ENCODE results near the gene DNAH14.

DNAH14 gene

DNA sequence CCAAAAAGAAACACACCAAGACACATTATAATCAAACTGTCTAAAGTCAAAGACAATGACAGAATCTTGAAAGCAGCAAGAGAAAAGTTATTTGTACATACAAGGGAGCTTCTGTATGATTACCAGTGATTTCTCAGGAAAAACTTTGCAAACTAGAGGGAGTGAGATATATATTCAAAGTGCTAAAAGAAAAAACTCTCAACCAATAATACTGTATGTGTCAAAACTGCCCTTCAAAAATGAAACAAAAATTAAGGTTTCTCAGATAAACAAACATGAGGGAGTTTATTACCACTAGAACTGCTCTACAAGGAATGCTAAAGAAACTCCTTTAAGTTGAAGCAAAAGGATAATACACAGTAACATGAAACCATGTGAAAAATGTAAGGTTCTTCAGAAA lies 418.9 kb downstream of the DNAH14 start:
- in situ Hi-C loops (cut with HindIII; ENCODE audit: low sequenced_read_pairs), result no loop called here
- DNase-seq (ENCODE audit: low read depth), result no peak
- TF ChIP-seq, protein P1, sequence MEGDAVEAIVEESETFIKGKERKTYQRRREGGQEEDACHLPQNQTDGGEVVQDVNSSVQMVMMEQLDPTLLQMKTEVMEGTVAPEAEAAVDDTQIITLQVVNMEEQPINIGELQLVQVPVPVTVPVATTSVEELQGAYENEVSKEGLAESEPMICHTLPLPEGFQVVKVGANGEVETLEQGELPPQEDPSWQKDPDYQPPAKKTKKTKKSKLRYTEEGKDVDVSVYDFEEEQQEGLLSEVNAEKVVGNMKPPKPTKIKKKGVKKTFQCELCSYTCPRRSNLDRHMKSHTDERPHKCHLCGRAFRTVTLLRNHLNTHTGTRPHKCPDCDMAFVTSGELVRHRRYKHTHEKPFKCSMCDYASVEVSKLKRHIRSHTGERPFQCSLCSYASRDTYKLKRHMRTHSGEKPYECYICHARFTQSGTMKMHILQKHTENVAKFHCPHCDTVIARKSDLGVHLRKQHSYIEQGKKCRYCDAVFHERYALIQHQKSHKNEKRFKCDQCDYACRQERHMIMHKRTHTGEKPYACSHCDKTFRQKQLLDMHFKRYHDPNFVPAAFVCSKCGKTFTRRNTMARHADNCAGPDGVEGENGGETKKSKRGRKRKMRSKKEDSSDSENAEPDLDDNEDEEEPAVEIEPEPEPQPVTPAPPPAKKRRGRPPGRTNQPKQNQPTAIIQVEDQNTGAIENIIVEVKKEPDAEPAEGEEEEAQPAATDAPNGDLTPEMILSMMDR (IDR thresholded peaks at IDR 0.05; ENCODE audit: low read depth, low read length, missing control alignments), result no peak
- no peak overlapping the region for H3K4me3 ChIP-seq (ENCODE audit: low read depth, low read length)

DNA sequence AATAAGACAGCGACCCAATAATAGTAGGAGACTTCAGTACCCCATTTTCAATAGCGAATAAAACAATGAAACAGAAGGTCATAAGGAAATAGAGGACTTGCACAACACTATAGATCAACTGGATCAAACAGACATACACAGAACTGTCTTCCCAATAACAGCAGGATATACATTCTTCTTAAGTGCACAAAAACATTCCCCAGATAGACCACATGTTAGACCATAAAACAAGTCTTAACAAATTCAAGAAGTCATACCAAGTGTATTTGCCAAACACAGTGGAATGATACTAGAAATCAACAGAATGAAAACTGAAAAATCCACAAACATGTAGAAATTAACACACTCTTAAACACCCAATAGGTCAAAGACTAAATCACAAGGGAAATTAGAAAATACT lies 420.4 kb downstream of the DNAH14 start:
- H3K4me3 ChIP-seq (ENCODE audit: low read depth, low read length), result no peak overlapping the region

DNA sequence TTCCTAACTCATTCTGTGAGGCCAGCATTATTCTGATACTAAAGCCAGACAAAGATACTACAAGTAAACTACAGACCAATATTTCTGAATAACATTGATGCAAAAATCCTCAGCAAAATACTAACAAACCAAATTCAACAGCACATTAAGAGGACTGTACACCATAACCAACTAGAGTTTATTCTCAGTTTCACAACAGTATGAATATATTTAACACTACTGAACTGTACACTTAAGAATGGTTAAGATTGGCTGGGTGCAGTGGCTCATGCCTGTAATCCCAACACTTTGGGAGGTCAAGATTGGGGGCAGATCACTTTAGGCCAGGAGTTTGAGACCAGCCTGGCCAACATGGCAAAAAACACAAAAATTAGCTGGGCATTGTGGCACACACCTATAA lies 421.4 kb downstream of the DNAH14 start:
- TF ChIP-seq, protein P1 (IDR thresholded peaks at IDR 0.05; ENCODE audit: low read depth, low read length, missing control alignments), result no peak
- no peak for DNase-seq (ENCODE audit: low read depth)
- H3K4me3 ChIP-seq (ENCODE audit: low read depth, low read length), result no peak overlapping the region
- in situ Hi-C loops (cut with HindIII; ENCODE audit: low sequenced_read_pairs), result no loop called here

More for the DNA sequence above, 420.4 kb downstream of the DNAH14 start:
- in situ Hi-C loops (cut with HindIII; ENCODE audit: low sequenced_read_pairs), result no loop called here
- no peak for DNase-seq (ENCODE audit: low read depth)
- TF ChIP-seq, protein P1 (IDR thresholded peaks at IDR 0.05; ENCODE audit: low read depth, low read length, missing control alignments), result no peak

DNA sequence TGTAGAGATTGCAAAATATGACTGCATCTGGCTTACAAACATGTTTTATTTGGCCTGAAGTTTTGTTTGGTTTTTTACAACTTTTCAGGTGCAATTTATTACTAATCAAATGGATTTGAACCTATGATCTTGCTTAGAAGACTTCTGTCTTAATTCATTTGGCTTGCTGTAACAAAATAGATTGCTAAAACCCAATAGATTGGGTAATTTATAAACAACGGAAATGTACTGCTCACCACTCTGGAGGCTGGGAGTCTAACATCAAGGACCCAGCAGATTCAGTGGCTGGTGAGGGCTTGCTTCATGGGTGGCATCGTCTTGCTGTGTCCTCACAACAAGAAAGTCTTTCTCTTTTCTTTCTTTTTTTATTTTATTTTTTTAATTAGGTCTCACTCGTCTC lies 425.4 kb downstream of the DNAH14 start:
- no peak for DNase-seq (ENCODE audit: low read depth)
- in situ Hi-C loops (cut with HindIII; ENCODE audit: low sequenced_read_pairs), result no loop called here
- no peak overlapping the region for H3K4me3 ChIP-seq (ENCODE audit: low read depth, low read length)
- TF ChIP-seq, protein P1 (IDR thresholded peaks at IDR 0.05; ENCODE audit: low read depth, low read length, missing control alignments), result no peak

DNA sequence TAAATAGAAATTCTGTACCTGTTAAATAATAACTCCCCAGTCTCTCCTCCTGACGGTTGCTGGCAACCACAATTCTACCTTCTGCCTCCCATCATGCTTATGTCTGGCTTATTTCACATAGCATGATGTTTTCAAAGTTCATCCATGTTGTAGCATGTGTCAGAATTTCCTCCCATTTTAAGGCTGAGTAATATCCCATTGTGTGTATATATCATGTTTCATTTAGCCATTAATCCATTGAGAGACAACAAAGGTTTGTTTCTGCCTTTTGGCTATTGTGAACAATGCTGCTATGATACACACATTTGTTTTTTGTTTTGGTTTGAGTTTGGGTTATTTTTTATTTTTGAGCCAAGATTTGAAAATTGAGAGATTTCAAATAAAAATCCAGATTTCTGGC lies 426.4 kb downstream of the DNAH14 start:
- no peak for DNase-seq (ENCODE audit: low read depth)
- TF ChIP-seq, protein P1 (IDR thresholded peaks at IDR 0.05; ENCODE audit: low read depth, low read length, missing control alignments), result no peak
- no peak overlapping the region for H3K4me3 ChIP-seq (ENCODE audit: low read depth, low read length)
- in situ Hi-C loops (cut with HindIII; ENCODE audit: low sequenced_read_pairs), result no loop called here

DNA sequence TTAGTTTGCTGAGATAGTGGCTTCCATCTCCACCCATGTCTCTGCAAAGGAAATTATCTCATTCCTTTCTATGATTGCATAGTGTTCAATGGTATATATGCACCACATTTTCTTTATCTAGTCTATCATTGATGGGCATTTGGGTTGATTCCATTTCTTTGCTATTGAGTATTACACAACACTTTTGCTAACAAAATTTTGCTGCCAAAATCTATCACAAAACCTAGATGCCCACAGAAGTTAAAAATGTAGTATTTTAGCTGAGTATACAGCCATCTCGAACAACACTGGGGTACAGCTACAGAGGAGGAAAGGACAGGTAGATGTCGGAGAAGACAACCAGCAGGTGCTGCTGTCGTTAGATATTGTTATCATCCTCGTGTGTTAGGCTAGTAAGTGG lies 430.6 kb downstream of the DNAH14 start:
- in situ Hi-C loops (cut with HindIII; ENCODE audit: low sequenced_read_pairs), result no loop called here
- TF ChIP-seq, protein P1 (IDR thresholded peaks at IDR 0.05; ENCODE audit: low read depth, low read length, missing control alignments), result no peak
- no peak overlapping the region for H3K4me3 ChIP-seq (ENCODE audit: low read depth, low read length)
- DNase-seq (ENCODE audit: low read depth), result no peak

DNA sequence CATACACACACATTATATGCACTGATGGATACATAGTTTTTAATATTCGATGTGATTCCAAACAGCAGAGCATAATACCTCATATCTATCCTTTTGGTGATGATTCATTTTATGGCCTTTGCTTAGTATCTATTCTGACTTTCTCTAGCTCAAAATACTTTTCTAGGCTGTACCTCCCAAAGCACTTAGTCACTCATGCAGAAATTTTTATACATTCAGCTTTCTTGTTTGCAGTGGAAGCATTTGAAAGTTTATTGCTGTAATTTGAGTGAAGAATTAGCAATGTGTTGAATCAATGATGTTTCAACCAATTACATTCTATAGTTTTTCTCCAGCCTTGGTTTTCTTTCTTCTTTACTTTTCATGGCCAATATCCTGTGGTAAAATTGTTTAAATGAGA lies 431.7 kb downstream of the DNAH14 start:
- in situ Hi-C loops (cut with HindIII; ENCODE audit: low sequenced_read_pairs), result no loop called here
- no peak for DNase-seq (ENCODE audit: low read depth)
- TF ChIP-seq, protein P1 (IDR thresholded peaks at IDR 0.05; ENCODE audit: low read depth, low read length, missing control alignments), result no peak
- no peak overlapping the region for H3K4me3 ChIP-seq (ENCODE audit: low read depth, low read length)

All from astrocyte of the cerebellum (primary cell).